IPS-15b (cell line): ENCODE measurements around the gene NOL7.

Experiments
- H3K27me3 ChIP-seq: one replicate; pipeline ENCODE4 v1.6.1; 2013; ENCODE audit warnings: low read length; ENCODE audit not compliant: control insufficient read depth, insufficient read depth
- H3K36me3 ChIP-seq: one replicate; pipeline ENCODE4 v1.6.1; 2013; ENCODE audit warnings: low read length; ENCODE audit not compliant: control insufficient read depth, insufficient read depth
- H3K4me1 ChIP-seq: one replicate; pipeline ENCODE4 v1.6.1; 2013; ENCODE audit warnings: mild to moderate bottlenecking, low read length; ENCODE audit not compliant: control insufficient read depth, insufficient read depth
- H3K4me3 ChIP-seq: one replicate; pipeline ENCODE4 v1.5.1; 2013; ENCODE audit warnings: low read depth, low read length
- H3K9ac ChIP-seq: one replicate; pipeline ENCODE4 v1.6.1; 2013; ENCODE audit warnings: low read depth, mild to moderate bottlenecking, low read length
- H3K9me3 ChIP-seq: one replicate; pipeline ENCODE4 v1.6.1; 2013; ENCODE audit warnings: mild to moderate bottlenecking, low read length; ENCODE audit not compliant: control insufficient read depth, insufficient read depth

The NOL7 gene

DNA sequence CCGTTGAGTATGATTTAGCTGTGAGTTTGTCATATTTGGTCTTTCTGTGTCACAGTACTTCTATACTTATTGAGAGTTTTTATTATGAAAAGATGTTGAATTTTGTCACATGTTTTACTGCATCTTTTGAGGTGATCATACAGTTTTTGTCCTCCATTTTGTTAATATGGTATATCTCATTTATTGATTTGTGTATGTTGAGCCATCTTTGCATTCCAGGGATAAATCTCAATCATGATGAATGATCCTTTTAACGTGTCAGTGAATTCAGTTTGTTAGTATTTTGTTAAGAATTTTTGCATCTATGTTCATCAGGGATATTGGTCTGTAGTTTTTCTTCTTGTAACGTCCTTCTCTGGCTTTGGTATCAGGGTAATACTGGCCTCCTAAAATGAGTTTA lies 37.2 kb upstream of the NOL7 start:
- H3K9me3 ChIP-seq = no peaks in the 10 kb centered on the region
- H3K4me3 ChIP-seq = no peak overlapping the region
- H3K9ac ChIP-seq = no peak overlapping the region
- no peaks in the 10 kb centered on the region for H3K27me3 ChIP-seq
- H3K4me1 ChIP-seq = peaks cover 5% of the 10 kb centered on the region
- H3K36me3 ChIP-seq = no peaks in the 10 kb centered on the region

DNA sequence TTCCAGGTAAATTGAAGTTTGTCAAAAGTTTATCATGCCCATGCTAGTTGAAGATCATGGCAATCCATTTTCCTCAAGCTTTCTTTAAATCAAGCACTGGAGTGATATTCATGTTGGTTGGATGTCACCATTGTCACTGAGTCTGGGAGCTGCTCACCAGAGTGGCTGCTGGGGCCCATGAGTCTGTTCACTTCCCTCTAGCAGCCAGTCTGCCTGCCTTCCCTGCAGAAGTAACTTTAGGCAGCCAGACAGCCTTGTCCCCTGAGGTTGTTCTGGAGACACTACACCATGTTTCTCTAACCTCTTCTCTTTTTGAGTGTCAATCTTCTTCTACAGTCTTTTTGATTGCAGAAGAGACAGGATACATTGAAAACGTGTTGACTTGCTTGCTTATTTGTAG lies 35.2 kb upstream of the NOL7 start:
- H3K9ac ChIP-seq = no peak overlapping the region
- H3K27me3 ChIP-seq = no peaks in the 10 kb centered on the region
- H3K9me3 ChIP-seq = no peaks in the 10 kb centered on the region

DNA sequence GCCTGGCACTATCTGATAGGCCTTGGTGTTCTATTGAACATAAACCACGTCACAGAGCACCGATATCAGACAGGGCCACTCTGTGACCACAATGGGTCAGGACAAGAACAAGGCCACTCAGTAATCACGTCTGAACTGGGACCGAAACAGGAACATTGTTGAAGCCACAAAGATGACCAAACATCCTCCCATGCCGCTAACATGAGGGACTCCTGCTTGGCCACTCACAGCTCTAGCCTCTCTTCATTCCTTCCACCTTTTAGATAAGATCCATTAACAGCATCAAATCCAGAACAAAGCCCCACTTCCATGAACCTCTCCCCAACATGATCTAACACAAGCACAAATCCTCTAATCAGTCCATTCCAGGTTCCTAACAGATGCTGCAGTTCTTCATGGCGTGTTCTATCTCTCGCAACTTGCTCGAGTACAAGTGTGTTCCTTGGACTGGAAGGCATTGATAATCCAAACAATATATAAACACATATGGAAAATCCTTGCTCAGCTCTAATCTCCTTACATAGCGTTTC lies 33.4 kb upstream of the NOL7 start:
- Histone ChIP-seq H3K4me1 (no peaks in the 10 kb centered on the region), H3K36me3 (no peaks in the 10 kb centered on the region), H3K4me3 (no peak overlapping the region), H3K9ac (no peak overlapping the region), H3K9me3 (no peaks in the 10 kb centered on the region), H3K27me3 (no peaks in the 10 kb centered on the region)

More for the DNA sequence above, 35.2 kb upstream of the NOL7 start:
- Histone ChIP-seq H3K4me1 (no peaks in the 10 kb centered on the region), H3K4me3 (no peak overlapping the region), H3K36me3 (no peaks in the 10 kb centered on the region)

DNA sequence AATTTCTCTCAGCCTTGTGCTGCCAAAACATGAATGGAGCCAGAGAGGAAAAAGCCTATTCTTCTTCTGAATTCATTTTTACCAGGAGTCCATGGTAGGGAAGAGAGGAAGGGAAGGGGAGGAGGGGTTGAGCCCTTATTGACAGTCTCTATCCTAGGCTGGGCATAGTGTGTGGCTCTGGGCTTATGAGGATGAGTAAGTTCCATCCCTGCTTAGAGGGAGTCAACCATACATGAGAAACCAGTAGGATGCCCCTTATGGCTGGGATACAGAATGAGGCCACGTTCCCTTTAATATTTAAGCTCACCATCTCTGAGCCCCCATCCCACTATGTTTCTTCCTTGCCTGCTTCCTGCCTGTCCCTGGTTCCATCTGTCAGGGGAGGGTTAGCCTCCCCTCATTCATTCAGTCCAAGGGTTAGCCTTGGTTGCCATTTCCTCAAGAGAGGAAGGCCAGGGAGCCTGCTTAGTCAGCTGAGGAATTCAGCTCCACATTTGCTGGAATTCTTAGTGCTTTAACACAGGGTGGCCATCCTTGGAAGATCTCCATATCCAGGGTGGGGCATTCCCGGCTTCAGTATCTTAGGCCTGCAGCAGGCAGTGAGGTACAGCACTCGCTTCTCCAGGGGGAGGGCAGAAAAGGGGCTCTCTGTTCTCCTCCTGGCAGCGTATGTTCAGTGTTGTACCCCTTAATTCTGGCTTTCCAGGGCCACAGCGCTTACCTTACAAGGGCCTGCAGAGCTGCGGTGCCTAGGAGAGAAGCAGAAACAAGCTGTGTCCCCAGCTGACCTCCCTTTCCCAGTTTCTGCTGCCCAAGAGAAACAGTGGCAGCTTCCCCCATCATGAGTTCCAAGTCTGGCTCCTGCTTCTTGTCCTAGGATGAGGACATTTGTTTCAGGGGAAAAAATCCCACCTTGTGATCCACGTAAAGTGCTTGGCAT lies 28.3 kb upstream of the NOL7 start:
- H3K36me3 ChIP-seq = peaks cover 10% of the 10 kb centered on the region
- H3K9ac ChIP-seq = no peak overlapping the region
- no peak overlapping the region for H3K4me3 ChIP-seq
- no peaks in the 10 kb centered on the region for H3K4me1 ChIP-seq
- H3K9me3 ChIP-seq = no peaks in the 10 kb centered on the region
- H3K27me3 ChIP-seq = no peaks in the 10 kb centered on the region

DNA sequence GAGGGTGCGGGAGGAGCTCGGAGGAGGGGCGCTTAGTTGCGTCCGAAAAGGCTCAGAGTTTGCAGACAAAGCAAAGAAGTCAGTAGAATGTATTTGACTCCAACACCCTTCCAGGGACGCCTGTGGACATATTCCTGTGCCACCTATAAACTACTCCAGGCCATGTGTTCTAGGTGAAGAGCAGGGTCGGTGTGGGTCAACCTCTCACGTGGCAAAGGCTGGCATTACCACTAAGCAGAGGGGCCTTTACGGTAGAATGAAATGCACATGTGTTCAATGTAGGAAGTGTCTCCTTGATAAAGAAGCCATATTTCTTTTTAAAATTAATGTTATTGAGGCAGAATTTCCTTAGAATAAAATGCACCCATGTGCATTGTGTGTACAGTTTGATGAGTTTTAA lies 25.3 kb upstream of the NOL7 start:
- Histone ChIP-seq H3K4me3 (no peak overlapping the region), H3K27me3 (no peaks in the 10 kb centered on the region), H3K36me3 (peaks cover 13% of the 10 kb centered on the region), H3K9me3 (no peaks in the 10 kb centered on the region), H3K9ac (no peak overlapping the region), H3K4me1 (no peaks in the 10 kb centered on the region)

DNA sequence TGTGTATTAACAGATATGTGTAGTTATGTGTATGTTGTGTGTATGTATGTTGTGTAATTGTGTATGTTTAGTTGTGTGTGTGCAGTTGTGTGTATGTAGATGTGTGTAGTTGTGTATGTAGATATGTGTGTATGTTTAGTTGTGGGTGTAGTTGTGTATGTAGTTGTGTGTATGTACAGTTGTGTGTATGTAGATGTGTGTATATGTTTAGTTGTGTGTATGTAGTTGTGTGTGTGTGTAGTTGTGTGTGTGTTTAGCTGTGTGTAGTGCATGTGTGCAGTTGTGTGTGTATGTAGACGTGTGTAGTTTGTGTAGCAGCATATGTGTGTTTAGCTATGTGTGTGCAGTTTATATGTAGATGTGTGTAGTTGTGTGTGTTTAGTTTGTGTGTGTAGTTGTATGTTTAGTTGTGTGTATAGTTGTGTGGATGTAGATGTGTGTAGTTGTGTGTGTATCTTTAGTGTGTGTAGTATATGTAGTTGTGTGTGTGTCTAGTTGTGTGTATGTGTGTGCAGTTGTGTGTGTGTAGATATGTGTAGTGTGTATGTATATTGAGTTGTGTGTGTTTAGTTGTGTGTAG lies 24.5 kb upstream of the NOL7 start:
- H3K9me3 ChIP-seq = no peaks in the 10 kb centered on the region
- no peaks in the 10 kb centered on the region for H3K4me1 ChIP-seq
- H3K4me3 ChIP-seq = no peak overlapping the region
- H3K9ac ChIP-seq = no peak overlapping the region
- peaks cover 13% of the 10 kb centered on the region for H3K36me3 ChIP-seq
- H3K27me3 ChIP-seq = no peaks in the 10 kb centered on the region

DNA sequence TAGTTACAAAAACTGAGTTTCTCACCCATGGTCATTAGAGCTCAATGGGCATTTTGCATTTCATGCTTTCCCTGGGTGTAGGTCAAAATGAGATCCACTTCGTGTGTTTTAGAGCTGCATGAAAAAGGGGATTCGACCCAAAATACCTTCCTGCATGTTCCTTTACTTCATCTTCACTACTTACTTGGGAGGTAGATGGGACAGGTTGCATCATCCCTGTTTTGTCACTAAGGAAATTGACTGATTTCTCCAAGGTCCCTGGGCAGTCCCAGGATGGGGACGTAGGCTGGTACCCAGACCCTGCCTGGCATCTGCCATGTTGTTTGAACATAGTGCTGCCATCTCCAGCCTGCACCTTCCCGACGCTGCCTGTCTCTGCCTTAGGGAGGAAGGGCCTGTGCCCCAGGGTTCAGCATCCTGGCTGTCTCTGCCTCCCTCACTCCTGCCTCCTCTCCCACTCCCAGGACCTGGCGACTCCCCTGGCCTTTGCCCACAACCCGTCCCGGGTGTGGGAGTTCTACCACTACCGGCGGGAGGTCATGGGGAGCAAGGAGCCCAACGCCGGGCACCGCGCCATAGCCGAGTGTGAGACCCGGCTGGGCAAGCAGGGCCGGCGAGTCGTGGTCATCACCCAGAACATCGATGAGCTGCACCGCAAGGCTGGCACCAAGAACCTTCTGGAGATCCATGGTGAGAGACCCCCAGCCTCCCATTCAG lies 23.8 kb upstream of the NOL7 start:
- H3K4me3 ChIP-seq = no peak overlapping the region
- peaks cover 13% of the 10 kb centered on the region for H3K36me3 ChIP-seq
- no peak overlapping the region for H3K9ac ChIP-seq
- no peaks in the 10 kb centered on the region for H3K4me1 ChIP-seq
- no peaks in the 10 kb centered on the region for H3K9me3 ChIP-seq
- no peaks in the 10 kb centered on the region for H3K27me3 ChIP-seq

DNA sequence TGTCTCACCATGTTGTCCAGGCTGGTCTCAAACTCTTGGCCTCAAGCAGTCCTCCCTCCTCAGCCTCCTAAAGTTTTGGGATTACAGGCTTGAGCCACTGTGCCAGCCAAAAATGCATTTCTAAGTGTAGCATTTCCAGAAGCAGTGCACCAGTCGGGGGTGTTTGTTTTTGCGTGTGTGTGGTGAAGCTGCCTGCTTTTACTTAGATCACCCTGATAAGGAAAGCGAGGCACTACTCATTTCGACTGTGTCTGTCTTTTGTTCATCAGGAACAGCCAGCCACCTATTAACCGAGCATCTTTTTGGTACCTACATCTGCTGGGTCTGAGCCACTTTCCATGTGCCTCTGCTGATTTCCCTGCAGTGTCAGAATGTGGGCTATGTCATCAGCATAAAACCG lies 22.0 kb upstream of the NOL7 start:
- no peaks in the 10 kb centered on the region for H3K9me3 ChIP-seq
- H3K27me3 ChIP-seq = no peaks in the 10 kb centered on the region
- peaks cover 3% of the 10 kb centered on the region for H3K36me3 ChIP-seq
- H3K4me1 ChIP-seq = no peaks in the 10 kb centered on the region
- no peak overlapping the region for H3K4me3 ChIP-seq
- no peak overlapping the region for H3K9ac ChIP-seq

DNA sequence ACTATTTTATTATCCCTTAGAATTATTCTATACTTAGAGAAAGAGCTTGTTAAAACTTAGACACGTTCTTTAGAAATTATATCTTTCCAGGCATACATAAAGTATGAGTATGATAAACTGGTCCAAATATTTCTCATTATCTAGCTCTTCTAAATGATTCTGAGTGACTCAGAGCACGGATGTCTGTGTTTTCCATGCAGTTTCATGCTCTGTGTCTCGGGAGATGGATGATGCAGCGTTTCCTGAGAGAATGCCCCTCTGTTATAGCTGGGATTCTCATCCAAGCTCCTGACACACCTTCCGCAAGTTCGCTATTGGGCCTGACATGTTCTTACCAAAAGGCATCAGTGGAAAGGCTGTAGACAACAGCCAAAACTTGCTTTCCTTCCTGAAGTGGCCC lies 21.4 kb upstream of the NOL7 start:
- H3K9ac ChIP-seq = no peak overlapping the region
- no peaks in the 10 kb centered on the region for H3K27me3 ChIP-seq
- no peaks in the 10 kb centered on the region for H3K4me1 ChIP-seq
- H3K36me3 ChIP-seq = peaks cover 3% of the 10 kb centered on the region
- H3K9me3 ChIP-seq = no peaks in the 10 kb centered on the region
- no peak overlapping the region for H3K4me3 ChIP-seq

DNA sequence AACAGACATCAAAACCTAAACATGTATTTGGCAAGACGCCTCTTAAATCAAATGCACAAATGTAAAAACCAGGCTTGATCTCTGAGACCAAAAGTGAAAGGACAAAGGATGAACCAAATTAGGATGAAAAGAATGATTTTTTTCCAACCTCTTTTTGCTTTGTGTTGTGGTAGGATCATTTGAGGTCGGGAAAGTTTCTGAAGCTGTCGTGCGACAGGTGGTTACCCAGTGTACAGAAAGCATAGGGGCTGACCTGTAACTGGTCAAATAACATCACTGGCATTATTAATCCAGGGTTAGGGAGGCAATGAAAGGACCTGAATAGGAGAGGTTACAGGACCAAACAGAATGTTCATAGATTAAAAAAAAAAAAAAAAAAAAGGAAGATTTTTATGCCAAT lies 18.1 kb upstream of the NOL7 start:
- no peak overlapping the region for H3K4me3 ChIP-seq
- no peaks in the 10 kb centered on the region for H3K27me3 ChIP-seq
- H3K4me1 ChIP-seq = no peaks in the 10 kb centered on the region
- no peak overlapping the region for H3K9ac ChIP-seq
- H3K9me3 ChIP-seq = no peaks in the 10 kb centered on the region
- peaks cover 6% of the 10 kb centered on the region for H3K36me3 ChIP-seq

DNA sequence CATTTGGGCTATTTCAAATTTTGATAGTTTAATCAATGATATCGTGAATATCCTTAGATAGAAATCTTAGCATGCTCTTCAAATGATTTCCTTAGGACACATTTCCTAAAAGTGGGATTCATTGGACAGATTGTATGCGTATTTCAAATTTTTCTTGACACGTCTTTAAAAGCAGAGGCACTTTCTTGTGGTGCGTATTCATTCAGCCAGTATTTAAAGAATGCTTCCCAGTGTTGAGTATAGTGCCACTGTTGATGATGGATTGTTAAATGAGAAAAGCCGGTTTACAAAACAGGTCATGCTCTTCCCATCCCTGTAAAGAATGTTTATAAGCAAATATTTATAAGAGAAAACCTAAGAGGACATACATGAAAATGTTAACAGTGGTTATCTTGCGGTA lies 15.1 kb upstream of the NOL7 start:
- Histone ChIP-seq H3K27me3 (no peaks in the 10 kb centered on the region), H3K4me1 (no peaks in the 10 kb centered on the region), H3K9ac (no peak overlapping the region), H3K9me3 (no peaks in the 10 kb centered on the region), H3K4me3 (no peak overlapping the region), H3K36me3 (peaks cover 3% of the 10 kb centered on the region)
